ENCODE results near the gene SCAP. TPM values are rescaled to one million over a fixed set of nuclear protein-coding genes. Genes with fewer than 3 reads are reported as not detected.
A peak's percentile ranks its signal among the peaks of the same experiment; 100 is the strongest.

The SCAP gene
- total RNA-seq, 2 donors from 2014 or later: 103 to 105 TPM

- no peaks in the 10 kb centered on the region for H3K4me1 Mint-ChIP-seq
- Histone ChIP-seq H3K27ac (ENCODE audit: low read depth, low read length) (peak overlapping the region; percentile 32), H3K4me3 (ENCODE audit: low read length) (no peak overlapping the region), H3K36me3 (ENCODE audit: control insufficient read depth, insufficient read depth, low read length) (peaks cover 49% of the 10 kb centered on the region), H3K9ac (ENCODE audit: extremely low read depth, low read length, poor library complexity, severe bottlenecking) (no peak overlapping the region), H3K4me1 (ENCODE audit: control insufficient read depth, insufficient read depth, low read length) (no peaks in the 10 kb centered on the region), H3K27me3 (ENCODE audit: control insufficient read depth, insufficient read depth, low read length, poor library complexity, severe bottlenecking) (no peaks in the 10 kb centered on the region), H3K9me3 (ENCODE audit: control insufficient read depth, low read length) (no peaks in the 10 kb centered on the region)
- DNase-seq: no peak
- peaks cover 5% of the 10 kb centered on the region for H3K9me3 Mint-ChIP-seq
- 84 to 95% methylated on average over 8 to 12 of the region's 12 CpGs for WGBS, 2 experiments (ENCODE audit: insufficient coverage in 1 of 2, insufficient read length in 1 of 2)
- no peaks in the 10 kb centered on the region for H3K27me3 Mint-ChIP-seq (ENCODE audit: insufficient read depth)
- H3K27ac Mint-ChIP-seq: peak overlapping the region; percentile 3
- no peak overlapping the region for H3K4me3 Mint-ChIP-seq
- TF ChIP-seq CTCF (conservative IDR thresholded peaks at IDR 0.05): no peak
- H3K36me3 Mint-ChIP-seq (ENCODE audit: low read depth): peaks cover 49% of the 10 kb centered on the region
Observed at GRCh38 chr3:47412842-47413520, 62.8 kb downstream of the SCAP start.

- no peaks in the 10 kb centered on the region for H3K27me3 Mint-ChIP-seq (ENCODE audit: insufficient read depth)
- no peaks in the 10 kb centered on the region for H3K9me3 ChIP-seq (ENCODE audit: control insufficient read depth, low read length)
- no peak overlapping the region for H3K4me3 Mint-ChIP-seq
- H3K9me3 Mint-ChIP-seq: peaks cover 5% of the 10 kb centered on the region
- no peak overlapping the region for H3K4me3 ChIP-seq (ENCODE audit: low read length)
- H3K27ac ChIP-seq (ENCODE audit: low read depth, low read length): no peak overlapping the region
- no peaks in the 10 kb centered on the region for H3K27me3 ChIP-seq (ENCODE audit: control insufficient read depth, insufficient read depth, low read length, poor library complexity, severe bottlenecking)
- peaks cover 51% of the 10 kb centered on the region for H3K36me3 ChIP-seq (ENCODE audit: control insufficient read depth, insufficient read depth, low read length)
- peaks cover 50% of the 10 kb centered on the region for H3K36me3 Mint-ChIP-seq (ENCODE audit: low read depth)
- no peaks in the 10 kb centered on the region for H3K4me1 ChIP-seq (ENCODE audit: control insufficient read depth, insufficient read depth, low read length)
- H3K4me1 Mint-ChIP-seq: no peaks in the 10 kb centered on the region
- DNase-seq: no peak
- 95 to 100% methylated on average over 2 to 5 of the region's 5 CpGs for WGBS, 2 experiments (ENCODE audit: insufficient coverage in 1 of 2, insufficient read length in 1 of 2)
- TF ChIP-seq CTCF (conservative IDR thresholded peaks at IDR 0.05): no peak
- no peak overlapping the region for H3K27ac Mint-ChIP-seq
- no peak overlapping the region for H3K9ac ChIP-seq (ENCODE audit: extremely low read depth, low read length, poor library complexity, severe bottlenecking)
Observed at GRCh38 chr3:47412453-47412756, 63.3 kb downstream of the SCAP start.

- Histone ChIP-seq H3K4me3 (ENCODE audit: low read length) (no peak overlapping the region), H3K4me1 (ENCODE audit: control insufficient read depth, insufficient read depth, low read length) (no peaks in the 10 kb centered on the region), H3K9me3 (ENCODE audit: control insufficient read depth, low read length) (no peaks in the 10 kb centered on the region), H3K27me3 (ENCODE audit: control insufficient read depth, insufficient read depth, low read length, poor library complexity, severe bottlenecking) (no peaks in the 10 kb centered on the region), H3K9ac (ENCODE audit: extremely low read depth, low read length, poor library complexity, severe bottlenecking) (no peak overlapping the region), H3K27ac (ENCODE audit: low read depth, low read length) (no peak overlapping the region), H3K36me3 (ENCODE audit: control insufficient read depth, insufficient read depth, low read length) (peaks cover 51% of the 10 kb centered on the region)
- H3K4me3 Mint-ChIP-seq: no peak overlapping the region
- H3K27ac Mint-ChIP-seq: no peak overlapping the region
- WGBS, 2 experiments (ENCODE audit: insufficient coverage in 1 of 2, insufficient read length in 1 of 2): 95 to 98% methylated on average over 10 to 24 of the region's 24 CpGs
- H3K9me3 Mint-ChIP-seq: peaks cover 3% of the 10 kb centered on the region
- H3K4me1 Mint-ChIP-seq: no peaks in the 10 kb centered on the region
- DNase-seq: no peak
- no peaks in the 10 kb centered on the region for H3K27me3 Mint-ChIP-seq (ENCODE audit: insufficient read depth)
- H3K36me3 Mint-ChIP-seq (ENCODE audit: low read depth): peaks cover 51% of the 10 kb centered on the region
- TF ChIP-seq CTCF (conservative IDR thresholded peaks at IDR 0.05): no peak
Observed at GRCh38 chr3:47411696-47412452, 63.9 kb downstream of the SCAP start.

Measured in endodermal cell (in vitro differentiated cells).